Spinal cord (tissue), 10 donors: ENCODE measurements around the gene PLA2G4F. TPM values are rescaled to one million over a fixed set of nuclear protein-coding genes. Genes with fewer than 3 reads are reported as not detected.

Experiments used
- DNase-seq, 6 donors: peaks; one replicate each; pipeline versions ENCODE4 v3.0.0 to v3.0.0-alpha.2; 2013 to 2015; ENCODE audit warnings: low spot score in 6 of 6, low read depth in 4 of 6
- H3K27ac ChIP-seq: one replicate; pipeline ENCODE4 v1.5.1; 2013; ENCODE audit warnings: low read depth, low read length, control low read depth
- H3K27me3 ChIP-seq: one replicate; pipeline ENCODE4 v1.6.1; 2013; ENCODE audit warnings: low read length; ENCODE audit not compliant: control insufficient read depth, insufficient read depth
- H3K36me3 ChIP-seq: one replicate; pipeline ENCODE4 v1.6.1; 2013; ENCODE audit warnings: low read length; ENCODE audit not compliant: control insufficient read depth, insufficient read depth
- H3K4me1 ChIP-seq: one replicate; pipeline ENCODE4 v1.6.1; 2013; ENCODE audit warnings: low read length; ENCODE audit not compliant: control insufficient read depth, insufficient read depth
- H3K4me3 ChIP-seq: one replicate; pipeline ENCODE4 v1.5.1; 2013; ENCODE audit warnings: low read depth, low read length, control low read depth
- H3K9me3 ChIP-seq: one replicate; pipeline ENCODE4 v1.6.1; 2013; ENCODE audit warnings: low read length; ENCODE audit not compliant: control insufficient read depth, insufficient read depth
- WGBS: methylation state at CpG from one replicate; pipeline ENCODE4 v1.1.5; 2013; ENCODE audit warnings: missing lambda C conversion rate; ENCODE audit not compliant: insufficient coverage; 5-methylcytosine and 5-hydroxymethylcytosine counted together
- polyA plus RNA-seq, 2 donors: library from polyadenylated mRNA; unstranded; fragments of 120-200 nt; gene quantifications; one replicate each; pipeline ENCODE4 v1.2.1, GENCODE V29; 2013; ENCODE audit not compliant: insufficient read length in 2 of 2
- total RNA-seq, 2 donors: library from RNA; depleted of rRNA in 1 of 2; stranded (reverse); fragments of 120-200 nt in 1 of 2; fragments of >200 nt in 1 of 2; gene quantifications; one replicate each; pipeline versions ENCODE4 v1.2.3 to v1.2.4, GENCODE V29; 2013 to 2014
- donor health status: healthy.

Gene PLA2G4F
- total and polyA plus RNA-seq, 4 donors, result 0.11 to 0.25 (median 0.21) TPM; not detected in 1

- no peak overlapping the region for H3K27ac ChIP-seq
- WGBS, result 100% methylated on average over 1 of the region's 1 CpG
- DNase-seq, result no peak
- no peaks in the 10 kb centered on the region for H3K4me1 ChIP-seq
- H3K9me3 ChIP-seq, result no peaks in the 10 kb centered on the region
- no peaks in the 10 kb centered on the region for H3K27me3 ChIP-seq
- H3K36me3 ChIP-seq, result peaks cover 50% of the 10 kb centered on the region
- no peak overlapping the region for H3K4me3 ChIP-seq
Measured at GRCh38 chr15:42171122-42171521, 14.7 kb upstream of the PLA2G4F start.

GRCh38 chr15:42166225-42166940 lies 9.9 kb upstream of the PLA2G4F start:
- 97% methylated on average over 12 of the region's 13 CpGs for WGBS
- H3K9me3 ChIP-seq, result no peaks in the 10 kb centered on the region
- no peak for DNase-seq
- no peaks in the 10 kb centered on the region for H3K27me3 ChIP-seq
- no peak overlapping the region for H3K27ac ChIP-seq
- no peak overlapping the region for H3K4me3 ChIP-seq
- H3K4me1 ChIP-seq, result no peaks in the 10 kb centered on the region
- H3K36me3 ChIP-seq, result peaks cover 69% of the 10 kb centered on the region

DNA sequence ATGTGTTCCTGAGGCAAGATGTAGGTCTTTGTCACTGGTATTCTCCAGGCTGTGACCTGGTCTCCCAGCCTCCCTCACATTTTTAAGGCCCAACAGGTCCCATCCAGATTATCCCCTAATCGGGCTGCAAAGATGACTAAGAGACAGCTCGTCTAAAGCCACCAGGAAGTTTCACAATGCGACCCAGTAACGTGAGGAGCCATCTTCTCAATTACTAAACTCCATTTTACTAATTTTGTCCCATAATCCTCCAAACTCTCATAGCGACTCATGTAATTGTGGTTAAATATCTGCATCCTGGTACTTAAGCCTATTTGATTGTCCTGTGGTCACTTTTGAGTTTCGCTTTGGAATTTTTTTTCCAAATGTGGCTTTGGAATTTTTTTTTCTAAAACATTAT lies 8.7 kb upstream of the PLA2G4F start:
- Histone ChIP-seq H3K4me1 (no peaks in the 10 kb centered on the region), H3K27ac (no peak overlapping the region), H3K36me3 (peaks cover 73% of the 10 kb centered on the region), H3K9me3 (no peaks in the 10 kb centered on the region), H3K4me3 (no peak overlapping the region), H3K27me3 (no peaks in the 10 kb centered on the region)
- 89% methylated on average over 1 of the region's 6 CpGs for WGBS
- no peak for DNase-seq

DNA sequence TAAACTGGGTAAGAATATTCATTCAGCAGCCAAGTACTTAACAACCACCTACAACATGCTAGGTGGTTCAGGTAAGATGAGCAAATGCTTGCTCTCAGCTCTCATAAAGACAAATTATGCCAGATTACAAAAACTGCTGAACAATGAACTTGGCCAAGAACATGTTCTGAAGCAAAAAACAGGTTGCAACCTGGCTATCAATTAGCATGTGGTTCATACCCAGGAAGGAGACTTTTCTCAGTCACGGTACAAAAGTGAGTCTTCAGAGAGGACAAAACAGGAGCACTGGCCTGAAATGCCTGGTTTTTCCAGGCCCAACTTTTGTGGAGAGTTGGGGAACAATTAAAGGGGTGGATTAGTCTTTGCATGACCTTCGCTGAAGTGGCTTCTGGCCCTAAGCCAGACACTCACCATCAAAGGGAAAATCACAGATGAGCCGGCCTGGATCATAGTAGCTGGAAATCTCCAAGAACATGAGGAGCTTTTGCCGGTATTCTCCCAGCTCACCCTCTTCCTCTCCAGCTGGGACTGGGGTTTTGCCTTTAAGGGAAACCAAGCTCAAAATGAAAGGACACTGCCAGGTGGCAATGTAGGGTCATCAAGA lies 7.6 kb upstream of the PLA2G4F start:
- H3K36me3 ChIP-seq, result peaks cover 79% of the 10 kb centered on the region
- no peak overlapping the region for H3K4me3 ChIP-seq
- H3K27ac ChIP-seq, result no peak overlapping the region
- peaks cover 3% of the 10 kb centered on the region for H3K4me1 ChIP-seq
- H3K27me3 ChIP-seq, result no peaks in the 10 kb centered on the region
- 70% methylated on average over 1 of the region's 4 CpGs for WGBS
- DNase-seq, result no peak
- no peaks in the 10 kb centered on the region for H3K9me3 ChIP-seq

GRCh38 chr15:42163291-42163690 lies 6.9 kb upstream of the PLA2G4F start:
- Histone ChIP-seq H3K9me3 (no peaks in the 10 kb centered on the region), H3K4me3 (no peak overlapping the region), H3K27ac (no peak overlapping the region), H3K27me3 (no peaks in the 10 kb centered on the region), H3K4me1 (peaks cover 3% of the 10 kb centered on the region), H3K36me3 (peaks cover 77% of the 10 kb centered on the region)
- WGBS, result 74% methylated on average over 3 of the region's 9 CpGs
- no peak for DNase-seq

GRCh38 chr15:42160136-42160535 lies 3.7 kb upstream of the PLA2G4F start:
- Histone ChIP-seq H3K9me3 (no peaks in the 10 kb centered on the region), H3K27me3 (no peaks in the 10 kb centered on the region), H3K27ac (no peak overlapping the region), H3K4me1 (peaks cover 13% of the 10 kb centered on the region), H3K4me3 (no peak overlapping the region), H3K36me3 (peaks cover 56% of the 10 kb centered on the region)
- 39% methylated on average over 7 of the region's 7 CpGs for WGBS
- peak in 1 of 6 donors; percentile 27 for DNase-seq

DNA sequence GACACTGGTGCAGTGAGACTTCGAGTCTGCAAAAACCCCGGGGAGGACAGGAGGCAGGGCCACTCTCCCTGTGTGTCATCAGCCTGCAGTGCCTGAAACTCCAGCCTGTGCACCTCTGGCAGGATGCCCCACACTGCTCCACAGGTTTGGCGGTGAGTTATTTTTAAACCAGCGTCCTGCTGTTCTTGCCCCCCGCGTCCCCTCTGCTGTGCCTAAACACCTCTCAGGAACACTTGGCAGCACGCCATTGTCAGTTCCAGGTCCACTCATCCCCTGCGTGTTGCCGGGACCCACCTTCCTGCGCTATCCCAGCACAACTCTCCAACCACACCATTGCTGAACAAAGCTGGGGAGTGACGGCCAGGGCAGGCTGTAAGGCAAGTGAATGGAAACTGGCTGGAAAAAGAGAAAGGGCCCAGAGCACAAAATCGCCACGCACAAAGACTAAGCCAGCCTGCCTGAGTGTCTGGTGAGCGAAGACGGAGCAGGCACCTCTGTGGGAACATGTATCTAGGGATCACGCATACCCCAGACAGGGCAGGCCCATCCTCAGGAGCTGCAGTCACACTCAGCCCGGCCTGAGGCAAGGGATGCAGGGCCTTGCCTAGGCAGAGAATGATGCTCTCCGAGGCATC lies 3.1 kb upstream of the PLA2G4F start:
- Histone ChIP-seq H3K27me3 (no peaks in the 10 kb centered on the region), H3K4me3 (no peak overlapping the region), H3K36me3 (peaks cover 50% of the 10 kb centered on the region), H3K27ac (no peak overlapping the region), H3K9me3 (no peaks in the 10 kb centered on the region), H3K4me1 (peaks cover 16% of the 10 kb centered on the region)
- DNase-seq, result peak in 1 of 6 donors; percentile 10
- WGBS, result 62% methylated on average over 14 of the region's 18 CpGs

- no peaks in the 10 kb centered on the region for H3K9me3 ChIP-seq
- no peaks in the 10 kb centered on the region for H3K27me3 ChIP-seq
- H3K4me1 ChIP-seq, result peaks cover 21% of the 10 kb centered on the region
- H3K27ac ChIP-seq, result no peak overlapping the region
- H3K36me3 ChIP-seq, result peaks cover 44% of the 10 kb centered on the region
- 84% methylated on average over 10 of the region's 10 CpGs for WGBS
- no peak for DNase-seq
- H3K4me3 ChIP-seq, result no peak overlapping the region
Measured at GRCh38 chr15:42158941-42159340, 2.5 kb upstream of the PLA2G4F start.

- WGBS, result 89% methylated on average over 2 of the region's 8 CpGs
Measured at GRCh38 chr15:42157981-42158765, 1.7 kb upstream of the PLA2G4F start.

More at GRCh38 chr15:42157981-42158765, 1.7 kb upstream of the PLA2G4F start:
- H3K4me3 ChIP-seq, result no peak overlapping the region
- peaks cover 38% of the 10 kb centered on the region for H3K36me3 ChIP-seq
- peaks cover 21% of the 10 kb centered on the region for H3K4me1 ChIP-seq
- H3K27ac ChIP-seq, result no peak overlapping the region
- DNase-seq, result no peak
- H3K9me3 ChIP-seq, result no peaks in the 10 kb centered on the region
- no peaks in the 10 kb centered on the region for H3K27me3 ChIP-seq
